Kidney epithelial cell (primary cell): Measurements from ENCODE around the gene ERCC5. TPM values are rescaled to one million over a fixed set of nuclear protein-coding genes. Genes with fewer than 3 reads are reported as not detected.
A peak's percentile ranks its signal among the peaks of the same experiment; 100 is the strongest.

Source experiments
- DNase-seq: peaks from one replicate; pipeline ENCODE4 v3.0.0-alpha.2; 2010; ENCODE audit warnings: low read depth
- H3K27me3 ChIP-seq: 2 replicates; pipeline ENCODE4 v1.6.0; 2011; ENCODE audit warnings: low read length; ENCODE audit not compliant: control insufficient read depth, insufficient read depth
- H3K36me3 ChIP-seq: 2 replicates; pipeline ENCODE4 v1.5.1; 2011; ENCODE audit warnings: low read length; ENCODE audit not compliant: control insufficient read depth, insufficient read depth
- H3K4me3 ChIP-seq: 2 replicates; pipeline ENCODE4 v1.5.1; 2011; ENCODE audit warnings: low read depth, mild to moderate bottlenecking, control low read depth, low read length
- total RNA-seq: library from RNA; depleted of rRNA; stranded (reverse); fragments of >200 nt; gene quantifications from 2 replicates; pipeline ENCODE4 v1.2.3, GENCODE V29; 2015
- TF ChIP-seq, protein P1 (sequence below): IDR thresholded peaks from 2 replicates; pipeline ENCODE4 v1.5.1; 2011; ENCODE audit warnings: mild to moderate bottlenecking, moderate library complexity, low read length, control low read depth, inconsistent platforms; ENCODE audit not compliant: insufficient read depth, poor library complexity, severe bottlenecking

Gene ERCC5
- total RNA-seq, 1 donor from 2014 or later = 39.4 TPM

DNA sequence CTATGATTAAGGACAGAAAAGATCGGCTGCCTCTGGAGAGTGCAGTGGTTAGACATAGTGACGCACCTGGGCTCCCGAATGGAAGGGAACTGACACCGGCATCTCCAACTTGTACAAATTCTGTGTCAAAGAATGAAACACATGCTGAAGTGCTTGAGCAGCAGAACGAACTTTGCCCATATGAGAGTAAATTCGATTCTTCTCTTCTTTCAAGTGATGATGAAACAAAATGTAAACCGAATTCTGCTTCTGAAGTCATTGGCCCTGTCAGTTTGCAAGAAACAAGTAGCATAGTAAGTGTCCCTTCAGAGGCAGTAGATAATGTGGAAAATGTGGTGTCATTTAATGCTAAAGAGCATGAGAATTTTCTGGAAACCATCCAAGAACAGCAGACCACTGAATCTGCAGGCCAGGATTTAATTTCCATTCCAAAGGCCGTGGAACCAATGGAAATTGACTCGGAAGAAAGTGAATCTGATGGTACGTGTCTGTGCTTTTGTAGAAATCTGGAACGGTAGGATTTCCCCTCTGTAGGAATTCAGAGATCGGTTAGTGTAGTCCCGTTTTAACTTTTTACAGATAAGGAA is 16.9 kb downstream of the ERCC5 start:
- Histone ChIP-seq H3K36me3 (peaks cover 5% of the 10 kb centered on the region), H3K4me3 (no peak overlapping the region), H3K27me3 (no peaks in the 10 kb centered on the region)
- TF ChIP-seq, protein P1, sequence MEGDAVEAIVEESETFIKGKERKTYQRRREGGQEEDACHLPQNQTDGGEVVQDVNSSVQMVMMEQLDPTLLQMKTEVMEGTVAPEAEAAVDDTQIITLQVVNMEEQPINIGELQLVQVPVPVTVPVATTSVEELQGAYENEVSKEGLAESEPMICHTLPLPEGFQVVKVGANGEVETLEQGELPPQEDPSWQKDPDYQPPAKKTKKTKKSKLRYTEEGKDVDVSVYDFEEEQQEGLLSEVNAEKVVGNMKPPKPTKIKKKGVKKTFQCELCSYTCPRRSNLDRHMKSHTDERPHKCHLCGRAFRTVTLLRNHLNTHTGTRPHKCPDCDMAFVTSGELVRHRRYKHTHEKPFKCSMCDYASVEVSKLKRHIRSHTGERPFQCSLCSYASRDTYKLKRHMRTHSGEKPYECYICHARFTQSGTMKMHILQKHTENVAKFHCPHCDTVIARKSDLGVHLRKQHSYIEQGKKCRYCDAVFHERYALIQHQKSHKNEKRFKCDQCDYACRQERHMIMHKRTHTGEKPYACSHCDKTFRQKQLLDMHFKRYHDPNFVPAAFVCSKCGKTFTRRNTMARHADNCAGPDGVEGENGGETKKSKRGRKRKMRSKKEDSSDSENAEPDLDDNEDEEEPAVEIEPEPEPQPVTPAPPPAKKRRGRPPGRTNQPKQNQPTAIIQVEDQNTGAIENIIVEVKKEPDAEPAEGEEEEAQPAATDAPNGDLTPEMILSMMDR = no peak
- no peak for DNase-seq

DNA sequence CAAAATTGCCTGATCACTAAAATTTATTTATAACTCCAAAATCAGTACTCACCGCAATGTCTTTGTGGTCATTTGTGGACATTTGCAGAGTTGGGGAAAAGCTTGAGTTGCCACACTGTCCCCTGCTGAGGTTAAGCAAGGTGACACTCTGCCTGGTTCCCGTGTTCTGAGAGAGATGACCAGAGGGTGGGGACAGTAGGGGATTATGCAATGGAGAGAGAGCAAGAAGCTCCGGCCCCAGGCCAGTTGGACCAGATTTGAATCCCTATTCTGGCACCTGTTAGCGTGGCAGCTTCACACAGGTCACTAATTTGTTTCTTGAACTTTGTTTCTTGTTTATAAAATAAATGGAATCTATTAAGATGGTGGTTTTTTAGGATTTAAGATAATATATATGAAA is 17.8 kb downstream of the ERCC5 start:
- peaks cover 5% of the 10 kb centered on the region for H3K36me3 ChIP-seq
- no peak for DNase-seq
- H3K27me3 ChIP-seq = no peaks in the 10 kb centered on the region
- H3K4me3 ChIP-seq = no peak overlapping the region
- TF ChIP-seq, protein P1 = no peak

DNA sequence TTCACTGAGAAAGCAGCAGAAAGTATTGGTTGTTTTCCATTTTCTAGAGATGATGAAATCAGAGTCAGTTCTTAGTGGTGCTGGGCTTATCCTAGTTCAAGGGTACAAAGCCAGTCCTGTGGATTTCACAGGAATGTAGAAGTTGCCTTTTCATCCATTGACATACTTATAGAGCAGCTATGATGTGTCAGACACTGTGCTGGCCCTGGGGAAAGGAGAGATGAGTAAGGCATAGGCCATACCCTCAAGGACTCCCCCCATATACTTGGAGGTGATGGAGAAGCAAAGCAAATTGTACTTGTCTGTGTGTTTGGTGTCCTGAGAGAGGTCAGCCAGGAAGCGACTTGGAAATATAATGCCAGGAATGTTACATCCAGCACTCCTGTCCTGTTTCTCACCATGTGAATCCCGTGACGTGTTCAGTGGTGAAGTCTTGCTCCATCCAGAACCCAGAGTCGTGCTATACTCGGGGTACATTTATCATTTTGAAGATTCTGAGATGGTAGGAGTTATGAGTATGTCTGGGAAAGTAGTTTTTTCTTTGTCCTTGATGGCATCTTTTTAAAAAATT is 22.6 kb downstream of the ERCC5 start:
- H3K27me3 ChIP-seq = no peaks in the 10 kb centered on the region
- DNase-seq = no peak
- no peak overlapping the region for H3K4me3 ChIP-seq
- peaks cover 2% of the 10 kb centered on the region for H3K36me3 ChIP-seq
- TF ChIP-seq, protein P1 = no peak

- Histone ChIP-seq H3K27me3 (no peaks in the 10 kb centered on the region), H3K4me3 (no peak overlapping the region), H3K36me3 (peaks cover 2% of the 10 kb centered on the region)
- TF ChIP-seq, protein P1 = no peak
- no peak for DNase-seq
Measured at GRCh38 chr13:102869948-102870676, 24.3 kb downstream of the ERCC5 start.

GRCh38 chr13:102870677-102871415 is 25.0 kb downstream of the ERCC5 start:
- TF ChIP-seq, protein P1 = peak; percentile 71
- Histone ChIP-seq H3K36me3 (peaks cover 4% of the 10 kb centered on the region), H3K27me3 (no peaks in the 10 kb centered on the region), H3K4me3 (no peak overlapping the region)
- no peak for DNase-seq
